Measurements from ENCODE around the gene ENAH.

ENAH gene

GRCh38 chr1:225603538-225604354 is 49.2 kb downstream of the ENAH start:
- DNase-seq (ENCODE audit: low read depth), result peak; percentile 86

- DNase-seq (ENCODE audit: low read depth), result peak; percentile 55
Observed at GRCh38 chr1:225602590-225603206, 50.2 kb downstream of the ENAH start.

GRCh38 chr1:225601902-225602589 is 50.9 kb downstream of the ENAH start:
- DNase-seq (ENCODE audit: low read depth), result no peak

- no peak for DNase-seq (ENCODE audit: low read depth)
Observed at GRCh38 chr1:225598847-225599246, 54.1 kb downstream of the ENAH start.

GRCh38 chr1:225597926-225598575 is 54.9 kb downstream of the ENAH start:
- peak; percentile 79 for DNase-seq (ENCODE audit: low read depth)

GRCh38 chr1:225596736-225597135 is 56.2 kb downstream of the ENAH start:
- no peak for DNase-seq (ENCODE audit: low read depth)

GRCh38 chr1:225595974-225596551 is 56.9 kb downstream of the ENAH start:
- peak; percentile 39 for DNase-seq (ENCODE audit: low read depth)

- no peak for DNase-seq (ENCODE audit: low read depth)
Observed at GRCh38 chr1:225595452-225595851, 57.5 kb downstream of the ENAH start.

GRCh38 chr1:225593414-225593813 is 59.5 kb downstream of the ENAH start:
- DNase-seq (ENCODE audit: low read depth), result no peak

GRCh38 chr1:225592362-225593025 is 60.4 kb downstream of the ENAH start:
- no peak for DNase-seq (ENCODE audit: low read depth)

- DNase-seq (ENCODE audit: low read depth), result no peak
Observed at GRCh38 chr1:225587310-225587709, 65.6 kb downstream of the ENAH start.

- DNase-seq (ENCODE audit: low read depth), result no peak
Observed at GRCh38 chr1:225581186-225581585, 71.7 kb downstream of the ENAH start.

- DNase-seq (ENCODE audit: low read depth), result no peak
Observed at GRCh38 chr1:225580238-225581099, 72.5 kb downstream of the ENAH start.

- no peak for DNase-seq (ENCODE audit: low read depth)
Observed at GRCh38 chr1:225578251-225578977, 74.5 kb downstream of the ENAH start.

- DNase-seq (ENCODE audit: low read depth), result no peak
Observed at GRCh38 chr1:225577241-225577640, 75.7 kb downstream of the ENAH start.

GRCh38 chr1:225573216-225573615 is 79.7 kb downstream of the ENAH start:
- no peak for DNase-seq (ENCODE audit: low read depth)

GRCh38 chr1:225572422-225572821 is 80.5 kb downstream of the ENAH start:
- peak; percentile 58 for DNase-seq (ENCODE audit: low read depth)

- peak; percentile 41 for DNase-seq (ENCODE audit: low read depth)
Observed at GRCh38 chr1:225567789-225568188, 85.1 kb downstream of the ENAH start.

GRCh38 chr1:225565847-225566246 is 87.1 kb downstream of the ENAH start:
- DNase-seq (ENCODE audit: low read depth), result peak; percentile 47

- no peak for DNase-seq (ENCODE audit: low read depth)
Observed at GRCh38 chr1:225561675-225562074, 91.2 kb downstream of the ENAH start.
